HepG2 (cell line): ENCODE results near the gene ANK3. TPM values are rescaled to one million over a fixed set of nuclear protein-coding genes. Genes with fewer than 3 reads are reported as not detected.

Source experiments
- ATF4 ChIP-seq, 2 experiments: fragments of 450-650 bp in 1 of 2; sonication (generic) in 1 of 2; formaldehyde crosslinking; IDR thresholded peaks; 2 replicates each; pipeline versions ENCODE4 v1.5.0 to v1.8.0; 2020 to 2022; ENCODE audit warnings: mild to moderate bottlenecking in 1 of 2, missing genetic modification reagents in 1 of 2
- ATF5 ChIP-seq: sonication (generic); formaldehyde crosslinking; IDR thresholded peaks from 2 replicates; pipeline ENCODE4 v1.4.0; 2020; ENCODE audit warnings: mild to moderate bottlenecking, low read depth, missing genetic modification reagents
- BCL3 ChIP-seq: sonication (generic); formaldehyde crosslinking; IDR thresholded peaks from 2 replicates; pipeline ENCODE4 v1.5.1; 2020; ENCODE audit warnings: mild to moderate bottlenecking, missing genetic modification reagents, moderate library complexity
- DPF2 ChIP-seq: sonication (generic); formaldehyde crosslinking; IDR thresholded peaks from 2 replicates; pipeline ENCODE4 v1.4.0; 2020; ENCODE audit warnings: mild to moderate bottlenecking, low read depth, missing genetic modification reagents, borderline replicate concordance
- FOXO1 ChIP-seq: sonication (generic); formaldehyde crosslinking; IDR thresholded peaks from 2 replicates; pipeline ENCODE4 v1.4.0; 2020; ENCODE audit warnings: missing genetic modification reagents
- FOXO4 ChIP-seq: sonication (generic); formaldehyde crosslinking; conservative IDR thresholded peaks from 2 replicates; pipeline ENCODE4 v1.8.1; 2023; ENCODE audit warnings: missing genetic modification reagents
- HHEX ChIP-seq: IDR thresholded peaks from 2 replicates; pipeline ENCODE4 v1.6.1; 2016; ENCODE audit warnings: control low read depth
- HNRNPLL ChIP-seq: fragments of 200-400 bp; formaldehyde crosslinking; IDR thresholded peaks from 2 replicates; pipeline ENCODE4 v1.6.1; 2017; ENCODE audit warnings: mild to moderate bottlenecking, low read depth, low read length; ENCODE audit not compliant: poor library complexity, severe bottlenecking
- LCORL ChIP-seq, 2 experiments: fragments of 450-650 bp in 1 of 2; sonication (generic) in 1 of 2; formaldehyde crosslinking in 1 of 2; IDR thresholded peaks; 2 replicates each; pipeline versions ENCODE4 v1.5.0 to v1.6.1; 2017 to 2020; ENCODE audit warnings: antibody characterized with exemption in 1 of 2, missing genetic modification reagents in 1 of 2
- NR3C1 ChIP-seq: sonication (generic); formaldehyde crosslinking; IDR thresholded peaks from 2 replicates; pipeline ENCODE4 v1.4.0; 2020; ENCODE audit warnings: missing genetic modification reagents
- PATZ1 ChIP-seq: sonication (generic); formaldehyde crosslinking; IDR thresholded peaks from 2 replicates; pipeline ENCODE4 v1.4.0; 2020; ENCODE audit warnings: missing genetic modification reagents
- PAX8 ChIP-seq: sonication (generic); formaldehyde crosslinking; IDR thresholded peaks from 2 replicates; pipeline ENCODE4 v1.8.0; 2022; ENCODE audit warnings: mild to moderate bottlenecking, missing genetic modification reagents, borderline replicate concordance
- PAXIP1 ChIP-seq: sonication (generic); formaldehyde crosslinking; conservative IDR thresholded peaks from 2 replicates; pipeline ENCODE4 v1.4.0; 2020; ENCODE audit warnings: mild to moderate bottlenecking, missing genetic modification reagents, moderate library complexity
- REXO4 ChIP-seq: sonication (generic); formaldehyde crosslinking; IDR thresholded peaks from 2 replicates; pipeline ENCODE4 v1.8.0; 2022; ENCODE audit warnings: missing genetic modification reagents, mild to moderate bottlenecking, borderline replicate concordance
- RFXANK ChIP-seq: IDR thresholded peaks from 2 replicates; pipeline ENCODE4 v1.6.1; 2016
- SKI ChIP-seq: fragments of 450-650 bp; IDR thresholded peaks from one replicate; pipeline ENCODE4 v1.6.1; 2018; ENCODE audit warnings: mild to moderate bottlenecking; ENCODE audit not compliant: partially characterized antibody
- ZFP90 ChIP-seq: sonication (generic); formaldehyde crosslinking; IDR thresholded peaks from 2 replicates; pipeline ENCODE4 v1.8.0; 2022; ENCODE audit warnings: missing genetic modification reagents, mild to moderate bottlenecking, inconsistent platforms, borderline replicate concordance
- ZNF724P ChIP-seq: sonication (generic); formaldehyde crosslinking; IDR thresholded peaks from 2 replicates; pipeline ENCODE4 v1.8.0; 2022; ENCODE audit warnings: missing genetic modification reagents, borderline replicate concordance
- polyA plus RNA-seq, 8 experiments: library from polyadenylated mRNA; depleted of rRNA in 3 of 8; stranded (reverse) in 7 of 8; unstranded in 1 of 8; fragments of >200 nt; fragmentation: Illumina TruSeq in 4 of 8; extraction: Trizol in 4 of 8; gene quantifications; 2 replicates each; pipeline versions ENCODE4 v1.2.1 to v1.2.3, GENCODE V29; 2011 to 2016; ENCODE audit warnings: low read depth in 4 of 8, missing spikeins in 1 of 8, mixed read lengths in 1 of 8; ENCODE audit not compliant: insufficient read depth in 1 of 8
- total RNA-seq, 5 experiments: library from RNA; depleted of rRNA; stranded (reverse); fragments of >200 nt; fragmentation: Illumina TruSeq; extraction: Trizol; gene quantifications; 2 replicates each; pipeline ENCODE4 v1.2.3, GENCODE V29; 2016; ENCODE audit warnings: low read depth in 1 of 5

Gene ANK3
- total and polyA plus RNA-seq, 2 of the 13 experiments (the other 11 are each of a cell fraction or from before 2014, with no cell fraction given) = not detected

GRCh38 chr10:60422809-60423208 is 33.1 kb upstream of the ANK3 start (continued):
- no peak for TF ChIP-seq ZNF724P
- 0 out of 4 replicates have a peak, but pooled peaks of 1 of the 2 experiments have one; percentile 55 for TF ChIP-seq ATF4 (CRISPR knock-in tag; IDR thresholded peaks at IDR 0.05)
- TF ChIP-seq BCL3 (CRISPR knock-in tag) = no peak
- TF ChIP-seq DPF2 (CRISPR knock-in tag) = peak; percentile 76
- no peak for TF ChIP-seq HNRNPLL
- no peak for TF ChIP-seq NR3C1 (CRISPR knock-in tag)
- TF ChIP-seq PAXIP1 (CRISPR knock-in tag) = peak; percentile 84
- TF ChIP-seq RFXANK = no peak
- TF ChIP-seq SKI = peak; percentile 27
- TF ChIP-seq LCORL (IDR thresholded peaks at IDR 0.05) = no peak; the same call in 1 of the 2 replicates
- peak; percentile 84 for TF ChIP-seq LCORL (CRISPR knock-in tag; IDR thresholded peaks at IDR 0.05)
- TF ChIP-seq ATF5 (CRISPR knock-in tag) = no peak
- no peak for TF ChIP-seq REXO4
- TF ChIP-seq PAX8 (CRISPR knock-in tag) = no peak
- TF ChIP-seq FOXO1 = peak; percentile 83
- no peak for TF ChIP-seq ZFP90
- TF ChIP-seq HHEX = peak; percentile 72; the same call in 1 of the 2 replicates
- no peak for TF ChIP-seq FOXO4 (CRISPR knock-in tag)
- peak; percentile 20; the same call in 1 of the 2 replicates for TF ChIP-seq PATZ1
